IMR-90 (cell line): ENCODE results near the gene IFI27L1. TPM values are rescaled to one million over a fixed set of nuclear protein-coding genes. Genes with fewer than 3 reads are reported as not detected.
A peak's percentile ranks its signal among the peaks of the same experiment; 100 is the strongest.

Experiments
- ATAC-seq: fragments of 200-7000 bp; cut with Tn5 transposase; 2 replicates; pipeline ENCODE4 v1.9.1; 2020; ENCODE audit warnings: low read depth, mild to moderate bottlenecking, moderate library complexity
- BruUV-seq: library from RNA; stranded (reverse); fragments of 400-500 nt; replicated peaks from 2 replicates; lab custom pipeline; 2021; lab: Mats Ljungman, UMichigan
- CTCF ChIA-PET: fragments of 300-600 bp; formaldehyde crosslinking; extraction: SDS; loops from one replicate; lab custom pipeline; 2021; ENCODE audit warnings: antibody characterized with exemption; lab: Yijun Ruan, JAX
- POLR2A ChIA-PET: fragments of 300-600 bp; sonication (Branson Sonifier 250); formaldehyde crosslinking; loops from one replicate; lab custom pipeline; 2022; ENCODE audit warnings: antibody characterized with exemption; ENCODE audit not compliant: unreplicated experiment; lab: Charles Lee
- DNase-seq: peaks from one replicate; pipeline ENCODE4 v3.0.0; 2013
- H2AFZ ChIP-seq: replicated peaks from 2 replicates; pipeline ENCODE3; 2013; ENCODE audit warnings: low read length, mild to moderate bottlenecking; ENCODE audit not compliant: poor library complexity
- H2AK5ac ChIP-seq: 2 replicates; pipeline ENCODE4 v1.6.1; 2013; ENCODE audit warnings: low read depth, low read length, inconsistent platforms
- H2AK9ac ChIP-seq: replicated peaks from 2 replicates; pipeline ENCODE3; 2013; ENCODE audit warnings: mild to moderate bottlenecking, low read depth, low read length, moderate library complexity; ENCODE audit not compliant: poor library complexity
- H2BK120ac ChIP-seq: 2 replicates; pipeline ENCODE4 v1.6.1; 2013; ENCODE audit warnings: low read depth, low read length, inconsistent platforms
- H2BK15ac ChIP-seq: 3 replicates; pipeline ENCODE4 v1.6.1; 2013; ENCODE audit warnings: low read depth, low read length, inconsistent platforms
- H2BK20ac ChIP-seq: 2 replicates; pipeline ENCODE4 v1.6.1; 2013; ENCODE audit warnings: low read depth, mild to moderate bottlenecking, inconsistent platforms, low read length, moderate library complexity
- H2BK5ac ChIP-seq: 2 replicates; pipeline ENCODE4 v1.6.1; 2013; ENCODE audit warnings: mild to moderate bottlenecking, low read depth, low read length, inconsistent platforms; ENCODE audit not compliant: poor library complexity, severe bottlenecking
- H3K14ac ChIP-seq: replicated peaks from 2 replicates; pipeline ENCODE4 v1.6.1; 2013; ENCODE audit warnings: low read depth, low read length, inconsistent platforms
- H3K18ac ChIP-seq: 2 replicates; pipeline ENCODE4 v1.6.1; 2013; ENCODE audit warnings: low read depth, low read length, control low read depth
- H3K23ac ChIP-seq: 2 replicates; pipeline ENCODE4 v1.6.1; 2013; ENCODE audit warnings: low read depth, low read length, inconsistent platforms
- H3K27ac ChIP-seq: 2 replicates; pipeline ENCODE4 v1.5.1; 2013; ENCODE audit warnings: mild to moderate bottlenecking, control low read depth, low read length; ENCODE audit not compliant: insufficient read depth
- H3K27me3 ChIP-seq: 2 replicates; pipeline ENCODE4 v1.6.1; 2013; ENCODE audit warnings: low read length; ENCODE audit not compliant: control insufficient read depth, insufficient read depth
- H3K36me3 ChIP-seq: 2 replicates; pipeline ENCODE4 v1.6.1; 2013; ENCODE audit warnings: low read length, mixed read lengths; ENCODE audit not compliant: control insufficient read depth, insufficient read depth
- H3K4ac ChIP-seq: 2 replicates; pipeline ENCODE4 v1.6.1; 2013; ENCODE audit warnings: low read depth, low read length, inconsistent platforms
- H3K4me1 ChIP-seq: 2 replicates; pipeline ENCODE4 v1.6.1; 2013; ENCODE audit warnings: low read length, mixed read lengths; ENCODE audit not compliant: control insufficient read depth, insufficient read depth
- H3K4me2 ChIP-seq: 2 replicates; pipeline ENCODE4 v1.6.1; 2013; ENCODE audit warnings: low read depth, mild to moderate bottlenecking, control low read depth, low read length, moderate library complexity
- H3K4me3 ChIP-seq: 2 replicates; pipeline ENCODE4 v1.5.1; 2013; ENCODE audit warnings: low read depth, mild to moderate bottlenecking, control low read depth, low read length, moderate library complexity; ENCODE audit not compliant: insufficient read depth
- H3K56ac ChIP-seq: 2 replicates; pipeline ENCODE4 v1.6.1; 2013; ENCODE audit warnings: low read length, inconsistent platforms; ENCODE audit not compliant: insufficient read depth; ENCODE audit errors: extremely low read depth
- H3K79me1 ChIP-seq, 2 experiments: 2 replicates each; pipeline ENCODE4 v1.6.1; 2013; ENCODE audit warnings: low read length in 2 of 2, inconsistent platforms in 1 of 2, low read depth in 1 of 2
- H3K9ac ChIP-seq: 2 replicates; pipeline ENCODE4 v1.6.1; 2013; ENCODE audit warnings: low read depth, low read length, control low read depth
- H3K9me1 ChIP-seq: 2 replicates; pipeline ENCODE4 v1.6.1; 2013; ENCODE audit warnings: low read length, inconsistent platforms; ENCODE audit not compliant: insufficient read depth
- H3K9me3 ChIP-seq: 2 replicates; pipeline ENCODE4 v1.6.1; 2013; ENCODE audit warnings: low read length; ENCODE audit not compliant: control insufficient read depth, insufficient read depth
- H4K20me1 ChIP-seq: 2 replicates; pipeline ENCODE4 v1.6.1; 2013; ENCODE audit warnings: low read length, inconsistent platforms; ENCODE audit not compliant: insufficient read depth
- H4K5ac ChIP-seq: 2 replicates; pipeline ENCODE4 v1.6.1; 2013; ENCODE audit warnings: mild to moderate bottlenecking, low read depth, low read length, control low read depth
- H4K8ac ChIP-seq, 2 experiments: 2 replicates each; pipeline ENCODE4 v1.6.1; 2013; ENCODE audit warnings: low read depth in 2 of 2, low read length in 2 of 2, control low read depth in 1 of 2, inconsistent platforms in 1 of 2
- H4K91ac ChIP-seq: 2 replicates; pipeline ENCODE4 v1.6.1; 2013; ENCODE audit warnings: low read depth, low read length, inconsistent platforms; ENCODE audit not compliant: insufficient read depth
- CTCF ChIP-seq: conservative IDR thresholded peaks from 2 replicates; pipeline ENCODE4 v1.5.1; 2012; ENCODE audit warnings: mild to moderate bottlenecking, low read depth, low read length, improper control_type of control experiment
- RAD21 ChIP-seq: IDR thresholded peaks from 2 replicates; pipeline ENCODE4 v1.6.1; 2012; ENCODE audit warnings: low read length, improper control_type of control experiment
- RCOR1 ChIP-seq: IDR thresholded peaks from 2 replicates; pipeline ENCODE4 v1.6.1; 2012; ENCODE audit warnings: mild to moderate bottlenecking, low read length, improper control_type of control experiment; ENCODE audit not compliant: insufficient replicate concordance
- SMC3 ChIP-seq: fragments of 150-350 bp; IDR thresholded peaks from 2 replicates; pipeline ENCODE4 v1.6.1; 2016; ENCODE audit warnings: low read depth, mild to moderate bottlenecking, antibody characterized with exemption, low read length, moderate library complexity
- WGBS, 2 experiments: methylation state at CpG; one replicate each; pipeline versions ENCODE4 v1.1.5 to v1.1.7; 2013; ENCODE audit warnings: missing lambda C conversion rate in 2 of 2; ENCODE audit not compliant: insufficient read length in 1 of 2; ENCODE audit errors: extremely low coverage in 2 of 2; 5-methylcytosine and 5-hydroxymethylcytosine counted together
- dilution Hi-C: fragments of 300-500 bp; cut with HindIII; formaldehyde crosslinking; loops from one replicate; pipeline ENCODE4 v1.14.3; 2018; ENCODE audit warnings: low sequenced_read_pairs; ENCODE audit not compliant: unreplicated experiment
- in situ Hi-C: fragments of 300-500 bp; cut with MboI; formaldehyde crosslinking; loops from 3 replicates; pipeline ENCODE4 v1.14.3; 2019; ENCODE audit warnings: low sequenced_read_pairs, inconsistent platforms, mixed read lengths
- intact Hi-C: fragments of 100-400 bp; cut with micrococcal nuclease; formaldehyde crosslinking; loops from 2 replicates; pipeline ENCODE4 v1.10.0; 2022
- polyA plus RNA-seq, 3 experiments: library from polyadenylated mRNA; depleted of rRNA; stranded (reverse); fragments of >200 nt; gene quantifications; 2 replicates each; pipeline ENCODE4 v1.2.3, GENCODE V29; 2012; ENCODE audit warnings: low replicate concordance in 1 of 3
- total RNA-seq: library from RNA; depleted of rRNA; stranded (reverse); fragments of >200 nt; gene quantifications from 2 replicates; pipeline ENCODE4 v1.2.3, GENCODE V29; 2012

IFI27L1 gene
- total and polyA plus RNA-seq, 2 of the 4 experiments (the other 2 are of a cell fraction): 13.3 to 24.3 TPM

- intact Hi-C loops: loop anchor here (5.0 kb wide), 1 partner anchor 355 kb away; no protein-coding TSS in a partner anchor
- peak; percentile 73 for TF ChIP-seq CTCF
- TF ChIP-seq RAD21: peak; percentile 59
- TF ChIP-seq SMC3: peak; percentile 46
- no peak for TF ChIP-seq RCOR1
Observed at GRCh38 chr14:94132285-94132887, 51.3 kb downstream of the IFI27L1 start.

More at GRCh38 chr14:94132285-94132887, 51.3 kb downstream of the IFI27L1 start:
- no peak overlapping the region for H3K4me3 ChIP-seq
- no peak overlapping the region for H4K5ac ChIP-seq
- H2AFZ ChIP-seq: no peak overlapping the region
- no peak overlapping the region for H2BK120ac ChIP-seq
- H3K79me1 ChIP-seq: peaks cover 0 to 14% of the 10 kb centered on the region in 2 experiments; a peak in 1 of 4 replicates
- H3K18ac ChIP-seq: no peak overlapping the region
- H2AK9ac ChIP-seq: no peak overlapping the region
- H2BK15ac ChIP-seq: no peak overlapping the region
- BruUV-seq: no TSS peak
- H2BK20ac ChIP-seq: no peak overlapping the region
- H3K36me3 ChIP-seq: peaks cover 4% of the 10 kb centered on the region; the same call in 1 of the 2 replicates
- no peak overlapping the region for H3K23ac ChIP-seq
- H3K4ac ChIP-seq: no peak overlapping the region
- CTCF ChIA-PET: interaction anchor here (0.5 to 2.0 kb wide), 12 partner anchors 8 to 1378 kb away, joined by 3 to 13 read pairs (median 4); partner anchors contain the start of gene OTUB2
- H3K4me1 ChIP-seq: peaks cover 5% of the 10 kb centered on the region
- no peaks in the 10 kb centered on the region; the same call in 1 of the 2 replicates for H3K27me3 ChIP-seq
- H4K91ac ChIP-seq: no peak overlapping the region
- no peak overlapping the region for H2BK5ac ChIP-seq
- no peak overlapping the region for H4K8ac ChIP-seq
- ATAC-seq (no peak), DNase-seq (peak; percentile 70)
- peaks cover 5% of the 10 kb centered on the region; the same call in 1 of the 2 replicates for H3K9me1 ChIP-seq
- POLR2A ChIA-PET: no interaction called here
- no peak overlapping the region for H3K9ac ChIP-seq
- no peak overlapping the region for H3K14ac ChIP-seq
- in situ Hi-C loops: loop anchor here (10.0 kb wide), 1 partner anchor 188 kb away; no protein-coding TSS in a partner anchor
- no peak overlapping the region for H3K56ac ChIP-seq
- H3K27ac ChIP-seq: no peak overlapping the region
- no peak overlapping the region for H3K4me2 ChIP-seq
- dilution Hi-C loops: no loop called here
- no peak overlapping the region for H2AK5ac ChIP-seq
- no CpG with 5 or more reads among the region's 4 CpGs for WGBS, 2 experiments
- no peaks in the 10 kb centered on the region for H4K20me1 ChIP-seq
- H3K9me3 ChIP-seq: peaks cover 2% of the 10 kb centered on the region; the same call in 1 of the 2 replicates
